ENCODE measurements around the gene NDUFB6.
"Not testable (repeated sequence)": the region's sequence is repeated elsewhere in the genome, so short reads cannot be mapped to it uniquely, and the experiment has no call there.

Gene NDUFB6

GRCh38 chr9:32570262-32570661 lies 2.7 kb downstream of the NDUFB6 start:
- DNase-seq: no peak

DNA sequence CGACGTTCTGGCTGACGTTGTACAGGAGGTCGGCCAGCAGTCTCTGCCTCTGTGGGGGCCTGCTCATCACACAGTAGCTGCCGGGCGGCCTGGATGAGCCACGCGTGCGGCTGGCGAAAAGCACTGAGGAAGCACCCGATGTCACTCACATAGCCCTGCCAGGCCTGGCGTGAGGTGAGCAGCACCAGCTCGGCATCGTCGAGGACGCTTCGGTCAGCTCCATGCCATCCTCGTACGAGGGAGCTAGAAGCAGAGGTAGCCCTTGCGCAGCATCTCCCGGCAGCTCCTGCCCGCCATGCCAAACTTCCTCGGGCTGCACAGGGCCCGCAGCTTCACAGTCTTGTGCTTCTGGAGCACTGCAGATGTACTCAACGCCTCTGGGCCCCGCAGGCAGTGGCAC lies 6.2 kb downstream of the NDUFB6 start:
- DNase-seq: no peak

- DNase-seq: no peak
Measured at GRCh38 chr9:32565967-32566366, 7.0 kb downstream of the NDUFB6 start.

DNA sequence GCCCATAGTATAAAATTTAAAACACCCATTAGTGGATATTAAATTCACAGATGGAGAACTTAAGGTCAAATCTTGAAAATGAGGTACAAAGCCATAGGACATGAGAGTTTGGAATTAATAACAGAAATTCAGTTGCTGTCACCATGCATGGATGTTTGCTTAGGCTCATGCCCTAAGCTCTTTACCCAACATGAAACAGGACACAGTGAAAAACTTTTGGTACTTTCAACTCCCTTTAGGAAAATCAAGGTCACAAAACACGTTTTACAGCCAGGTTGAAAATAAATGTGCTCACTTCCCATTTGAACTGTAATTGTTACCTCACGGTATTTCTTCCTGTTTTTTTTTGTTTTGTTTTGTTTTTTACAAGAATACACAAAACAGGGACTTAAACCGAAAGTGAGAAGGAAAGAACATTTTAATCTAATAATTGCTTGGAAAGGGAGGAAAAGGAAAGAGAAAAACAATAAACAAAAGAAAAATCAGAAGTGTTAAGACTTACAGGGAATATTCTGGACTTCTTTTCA lies 14.5 kb downstream of the NDUFB6 start:
- no peak for DNase-seq

DNA sequence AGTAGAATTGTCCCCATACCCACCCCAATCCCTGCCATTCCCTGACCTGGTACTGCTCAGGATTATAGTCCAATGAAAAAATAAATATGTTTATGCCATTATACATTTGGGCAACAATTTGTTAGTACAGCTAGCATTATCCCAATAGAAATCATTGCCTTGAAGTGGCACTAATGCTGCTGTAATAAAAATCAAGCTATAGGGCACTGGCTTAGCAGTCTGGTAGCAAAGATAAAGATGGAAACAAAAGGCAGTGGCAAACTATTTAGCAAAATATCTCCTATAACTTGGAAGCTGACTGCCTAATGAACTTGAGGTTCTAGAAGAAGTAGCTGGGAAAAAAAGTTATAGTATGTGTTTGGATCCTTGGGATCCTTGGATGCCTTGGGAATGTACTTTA lies 18.4 kb downstream of the NDUFB6 start:
- DNase-seq: no peak

GRCh38 chr9:32554107-32554506 lies 18.9 kb downstream of the NDUFB6 start:
- DNase-seq: no peak

GRCh38 chr9:32552172-32552872 lies 20.6 kb downstream of the NDUFB6 start, which contains the start of the genes SMIM27 and TOPORS:
Gene SMIM27, plus strand, starts transcription at chr9:32552327. Its CDS starts 108 bp downstream, at chr9:32552435.
Gene TOPORS, minus strand, starts transcription at chr9:32552586. Its CDS starts 150 bp downstream, at chr9:32552436.
- DNase-seq: peak; percentile 75 to 86

DNA sequence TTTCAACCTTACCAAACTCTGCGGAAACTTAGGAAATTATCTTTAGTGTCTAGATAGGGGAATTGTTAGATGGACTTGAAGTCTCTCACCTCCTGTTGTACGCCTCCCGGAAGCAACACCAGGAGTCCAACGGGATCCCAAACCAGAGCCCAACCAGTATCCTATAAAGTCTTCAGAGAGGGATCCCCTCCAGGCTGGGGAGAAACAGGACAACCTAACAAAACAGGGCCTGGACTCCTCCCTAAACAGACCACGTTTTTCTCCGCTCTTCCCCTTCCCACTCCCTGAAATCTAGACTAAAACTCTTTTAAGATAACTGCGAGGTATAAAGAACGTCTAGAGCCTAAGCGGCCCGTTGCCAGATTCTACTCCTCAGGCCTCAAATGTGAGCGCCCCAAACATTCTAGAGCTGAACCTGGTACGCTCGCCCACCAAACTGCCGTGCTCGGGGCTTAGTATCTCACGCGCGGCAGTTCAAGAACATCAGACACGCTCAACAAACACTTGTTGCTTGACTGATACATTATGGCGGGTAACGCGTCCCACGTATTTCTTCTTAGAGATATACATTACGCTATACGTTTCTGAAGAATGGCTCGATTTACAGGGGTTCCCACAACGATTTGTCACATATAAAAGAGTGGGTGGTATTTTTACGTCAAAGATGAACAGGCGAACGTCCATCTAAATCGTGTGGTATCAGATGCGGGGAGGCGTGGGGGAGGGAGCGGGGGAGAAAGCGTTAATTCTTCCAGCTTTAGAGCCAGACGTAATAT lies 21.5 kb downstream of the NDUFB6 start:
- peak; percentile 66 to 70 for DNase-seq

GRCh38 chr9:32550562-32551275 lies 22.2 kb downstream of the NDUFB6 start:
- DNase-seq: peak; percentile 91 to 92

- DNase-seq: peak in 1 of 2 experiments; percentile 37
Measured at GRCh38 chr9:32550150-32550561, 22.8 kb downstream of the NDUFB6 start.

GRCh38 chr9:32548213-32548612 lies 24.7 kb downstream of the NDUFB6 start:
- DNase-seq: not testable (repeated sequence)

DNA sequence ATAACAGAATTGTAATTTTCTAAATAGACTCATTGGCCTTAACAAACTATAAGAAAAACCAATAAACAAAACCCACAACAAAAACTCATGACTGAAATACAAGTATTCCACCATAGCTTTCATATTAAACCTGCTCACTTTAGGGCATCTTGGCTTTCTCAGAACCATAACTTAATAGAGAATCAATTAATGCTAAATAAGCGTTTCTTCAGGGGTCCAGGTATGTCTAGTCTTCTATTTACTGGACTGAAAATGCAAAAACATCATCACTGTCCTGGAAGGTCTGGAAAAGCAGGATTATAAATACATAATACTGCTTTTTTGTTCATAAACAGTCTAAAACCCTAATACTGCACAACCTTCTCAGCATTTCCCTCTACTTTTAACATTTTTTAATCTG lies 27.1 kb downstream of the NDUFB6 start:
- no peak for DNase-seq

DNA sequence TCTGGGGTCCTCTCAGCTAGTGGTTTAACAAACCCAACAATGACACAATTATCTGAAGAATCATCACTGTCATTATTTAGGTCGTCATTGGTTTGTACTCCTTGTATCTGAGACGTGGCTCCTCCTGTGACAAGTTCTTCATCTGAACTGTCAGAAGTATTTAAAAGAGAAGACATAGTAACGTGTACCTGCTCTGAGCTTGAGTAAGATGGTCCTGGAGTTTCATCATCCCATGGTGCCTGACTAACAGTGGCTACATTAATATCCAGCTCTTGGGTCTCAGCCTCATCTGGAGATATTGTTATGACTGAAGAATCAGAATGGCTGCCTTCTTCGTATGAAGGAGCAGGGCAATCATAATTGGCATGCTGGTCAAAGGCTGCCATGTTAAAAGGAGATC lies 29.9 kb downstream of the NDUFB6 start:
- DNase-seq: no peak

DNA sequence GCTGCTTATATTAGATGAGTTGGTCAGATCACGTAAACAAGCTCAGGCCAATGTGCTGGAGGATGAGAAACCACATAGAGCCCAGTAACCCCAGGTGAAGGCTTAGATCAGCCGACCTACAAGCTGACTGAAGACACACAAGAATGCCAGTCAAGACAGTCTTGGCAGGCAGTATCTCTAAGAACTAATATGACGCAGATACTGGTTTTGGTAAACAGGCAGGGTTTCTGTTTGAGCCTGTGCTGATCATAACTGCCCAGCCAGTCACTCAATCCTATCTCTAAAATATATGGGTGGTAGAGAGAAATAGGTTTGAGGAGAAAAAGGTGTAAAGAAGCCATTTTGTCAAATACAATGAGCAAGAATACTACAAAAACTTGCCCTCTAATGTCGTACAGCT lies 39.1 kb downstream of the NDUFB6 start:
- no peak for DNase-seq

- DNase-seq: no peak
Measured at GRCh38 chr9:32533336-32533735, 39.6 kb downstream of the NDUFB6 start.

DNA sequence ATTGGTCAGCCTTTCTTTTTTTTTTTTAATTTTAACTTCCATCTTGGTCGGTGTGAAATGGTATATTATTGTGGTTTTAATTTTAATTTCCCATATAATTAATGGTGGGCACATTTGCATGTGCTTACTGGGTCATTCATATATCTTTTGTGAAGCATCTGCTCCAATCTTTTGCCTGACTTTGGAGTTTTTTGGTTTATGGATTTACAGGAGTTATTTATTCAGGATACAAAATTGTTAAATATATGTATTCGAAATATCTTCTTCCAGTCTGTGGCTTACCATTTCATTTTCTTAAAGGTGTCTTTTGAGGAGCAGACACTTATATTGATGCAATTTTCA lies 46.3 kb downstream of the NDUFB6 start:
- DNase-seq: no peak

GRCh38 chr9:32526041-32526706 lies 46.8 kb downstream of the NDUFB6 start, which contains the start of gene RIGI:
Gene RIGI, minus strand, starts transcription at chr9:32526196. Its CDS starts 30 bp downstream, at chr9:32526166.
- peak; percentile 68 to 73 for DNase-seq

DNA sequence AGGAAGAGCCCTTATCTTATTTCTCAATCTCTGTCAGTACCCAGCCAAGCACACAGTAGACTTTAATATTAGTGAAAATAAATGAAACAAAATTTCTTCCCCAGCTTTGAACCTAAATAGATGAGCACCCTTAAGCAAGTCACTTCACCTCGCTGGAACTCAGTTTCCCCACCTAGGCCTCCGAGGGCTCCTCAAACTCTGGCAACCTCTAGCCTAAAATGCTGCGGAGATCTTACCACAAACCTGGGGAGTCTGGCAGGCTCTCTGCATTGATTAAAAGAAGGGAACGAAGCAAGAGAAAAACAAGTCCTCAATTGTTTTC lies 47.3 kb downstream of the NDUFB6 start:
- no peak for DNase-seq

- DNase-seq: no peak
Measured at GRCh38 chr9:32524892-32525708, 47.9 kb downstream of the NDUFB6 start.

- not testable (repeated sequence) for DNase-seq
Measured at GRCh38 chr9:32524558-32524891, 48.4 kb downstream of the NDUFB6 start.

GRCh38 chr9:32523910-32524309 lies 49.0 kb downstream of the NDUFB6 start:
- no peak for DNase-seq

GRCh38 chr9:32518276-32518675 lies 54.7 kb downstream of the NDUFB6 start:
- DNase-seq: no peak
